IMR-90 (cell line): ENCODE measurements around the gene PPM1L. TPM values are rescaled to one million over a fixed set of nuclear protein-coding genes. Genes with fewer than 3 reads are reported as not detected.

Source experiments
- ATAC-seq: fragments of 200-7000 bp; cut with Tn5 transposase; 2 replicates; pipeline ENCODE4 v1.9.1; 2020; ENCODE audit warnings: low read depth, mild to moderate bottlenecking, moderate library complexity
- BruUV-seq: library from RNA; stranded (reverse); fragments of 400-500 nt; replicated peaks from 2 replicates; lab custom pipeline; 2021; lab: Mats Ljungman, UMichigan
- CTCF ChIA-PET: fragments of 300-600 bp; formaldehyde crosslinking; extraction: SDS; loops from one replicate; lab custom pipeline; 2021; ENCODE audit warnings: antibody characterized with exemption; lab: Yijun Ruan, JAX
- POLR2A ChIA-PET: fragments of 300-600 bp; sonication (Branson Sonifier 250); formaldehyde crosslinking; loops from one replicate; lab custom pipeline; 2022; ENCODE audit warnings: antibody characterized with exemption; ENCODE audit not compliant: unreplicated experiment; lab: Charles Lee
- DNase-seq: peaks from one replicate; pipeline ENCODE4 v3.0.0; 2013
- H2AFZ ChIP-seq: replicated peaks from 2 replicates; pipeline ENCODE3; 2013; ENCODE audit warnings: low read length, mild to moderate bottlenecking; ENCODE audit not compliant: poor library complexity
- H2AK5ac ChIP-seq: 2 replicates; pipeline ENCODE4 v1.6.1; 2013; ENCODE audit warnings: low read depth, low read length, inconsistent platforms
- H2AK9ac ChIP-seq: replicated peaks from 2 replicates; pipeline ENCODE3; 2013; ENCODE audit warnings: mild to moderate bottlenecking, low read depth, low read length, moderate library complexity; ENCODE audit not compliant: poor library complexity
- H2BK120ac ChIP-seq: 2 replicates; pipeline ENCODE4 v1.6.1; 2013; ENCODE audit warnings: low read depth, low read length, inconsistent platforms
- H2BK15ac ChIP-seq: 3 replicates; pipeline ENCODE4 v1.6.1; 2013; ENCODE audit warnings: low read depth, low read length, inconsistent platforms
- H2BK20ac ChIP-seq: 2 replicates; pipeline ENCODE4 v1.6.1; 2013; ENCODE audit warnings: low read depth, mild to moderate bottlenecking, inconsistent platforms, low read length, moderate library complexity
- H2BK5ac ChIP-seq: 2 replicates; pipeline ENCODE4 v1.6.1; 2013; ENCODE audit warnings: mild to moderate bottlenecking, low read depth, low read length, inconsistent platforms; ENCODE audit not compliant: poor library complexity, severe bottlenecking
- H3K14ac ChIP-seq: replicated peaks from 2 replicates; pipeline ENCODE4 v1.6.1; 2013; ENCODE audit warnings: low read depth, low read length, inconsistent platforms
- H3K18ac ChIP-seq: 2 replicates; pipeline ENCODE4 v1.6.1; 2013; ENCODE audit warnings: low read depth, low read length, control low read depth
- H3K23ac ChIP-seq: 2 replicates; pipeline ENCODE4 v1.6.1; 2013; ENCODE audit warnings: low read depth, low read length, inconsistent platforms
- H3K27ac ChIP-seq: 2 replicates; pipeline ENCODE4 v1.5.1; 2013; ENCODE audit warnings: mild to moderate bottlenecking, control low read depth, low read length; ENCODE audit not compliant: insufficient read depth
- H3K27me3 ChIP-seq: 2 replicates; pipeline ENCODE4 v1.6.1; 2013; ENCODE audit warnings: low read length; ENCODE audit not compliant: control insufficient read depth, insufficient read depth
- H3K36me3 ChIP-seq: 2 replicates; pipeline ENCODE4 v1.6.1; 2013; ENCODE audit warnings: low read length, mixed read lengths; ENCODE audit not compliant: control insufficient read depth, insufficient read depth
- H3K4ac ChIP-seq: 2 replicates; pipeline ENCODE4 v1.6.1; 2013; ENCODE audit warnings: low read depth, low read length, inconsistent platforms
- H3K4me1 ChIP-seq: 2 replicates; pipeline ENCODE4 v1.6.1; 2013; ENCODE audit warnings: low read length, mixed read lengths; ENCODE audit not compliant: control insufficient read depth, insufficient read depth
- H3K4me2 ChIP-seq: 2 replicates; pipeline ENCODE4 v1.6.1; 2013; ENCODE audit warnings: low read depth, mild to moderate bottlenecking, control low read depth, low read length, moderate library complexity
- H3K4me3 ChIP-seq: 2 replicates; pipeline ENCODE4 v1.5.1; 2013; ENCODE audit warnings: low read depth, mild to moderate bottlenecking, control low read depth, low read length, moderate library complexity; ENCODE audit not compliant: insufficient read depth
- H3K56ac ChIP-seq: 2 replicates; pipeline ENCODE4 v1.6.1; 2013; ENCODE audit warnings: low read length, inconsistent platforms; ENCODE audit not compliant: insufficient read depth; ENCODE audit errors: extremely low read depth
- H3K79me1 ChIP-seq, 2 experiments: 2 replicates each; pipeline ENCODE4 v1.6.1; 2013; ENCODE audit warnings: low read length in 2 of 2, inconsistent platforms in 1 of 2, low read depth in 1 of 2
- H3K9ac ChIP-seq: 2 replicates; pipeline ENCODE4 v1.6.1; 2013; ENCODE audit warnings: low read depth, low read length, control low read depth
- H3K9me1 ChIP-seq: 2 replicates; pipeline ENCODE4 v1.6.1; 2013; ENCODE audit warnings: low read length, inconsistent platforms; ENCODE audit not compliant: insufficient read depth
- H3K9me3 ChIP-seq: 2 replicates; pipeline ENCODE4 v1.6.1; 2013; ENCODE audit warnings: low read length; ENCODE audit not compliant: control insufficient read depth, insufficient read depth
- H4K20me1 ChIP-seq: 2 replicates; pipeline ENCODE4 v1.6.1; 2013; ENCODE audit warnings: low read length, inconsistent platforms; ENCODE audit not compliant: insufficient read depth
- H4K5ac ChIP-seq: 2 replicates; pipeline ENCODE4 v1.6.1; 2013; ENCODE audit warnings: mild to moderate bottlenecking, low read depth, low read length, control low read depth
- H4K8ac ChIP-seq, 2 experiments: 2 replicates each; pipeline ENCODE4 v1.6.1; 2013; ENCODE audit warnings: low read depth in 2 of 2, low read length in 2 of 2, control low read depth in 1 of 2, inconsistent platforms in 1 of 2
- H4K91ac ChIP-seq: 2 replicates; pipeline ENCODE4 v1.6.1; 2013; ENCODE audit warnings: low read depth, low read length, inconsistent platforms; ENCODE audit not compliant: insufficient read depth
- BHLHE40 ChIP-seq: fragments of 150-350 bp; IDR thresholded peaks from 2 replicates; pipeline ENCODE4 v1.6.1; 2016; ENCODE audit warnings: mild to moderate bottlenecking, low read depth, low read length
- CEBPB ChIP-seq: IDR thresholded peaks from 2 replicates; pipeline ENCODE4 v1.6.1; 2012; ENCODE audit warnings: low read depth, low read length, improper control_type of control experiment
- CHD1 ChIP-seq: IDR thresholded peaks from 2 replicates; pipeline ENCODE4 v1.6.1; 2012; ENCODE audit warnings: low read depth, low read length, improper control_type of control experiment
- ELK1 ChIP-seq: fragments of 150-350 bp; IDR thresholded peaks from 2 replicates; pipeline ENCODE4 v1.6.1; 2016; ENCODE audit warnings: low read depth, mild to moderate bottlenecking, low read length, moderate library complexity, borderline replicate concordance
- FOS ChIP-seq: fragments of 150-350 bp; IDR thresholded peaks from 2 replicates; pipeline ENCODE4 v1.6.1; 2016; ENCODE audit warnings: low read depth, low read length
- MAZ ChIP-seq: IDR thresholded peaks from 2 replicates; pipeline ENCODE4 v1.6.1; 2012; ENCODE audit warnings: low read depth, mild to moderate bottlenecking, low read length, improper control_type of control experiment, moderate library complexity, borderline replicate concordance
- NFE2L2 ChIP-seq: fragments of 150-350 bp; IDR thresholded peaks from 2 replicates; pipeline ENCODE4 v1.6.1; 2016; ENCODE audit warnings: low read depth, mild to moderate bottlenecking, low read length
- RAD21 ChIP-seq: IDR thresholded peaks from 2 replicates; pipeline ENCODE4 v1.6.1; 2012; ENCODE audit warnings: low read length, improper control_type of control experiment
- RCOR1 ChIP-seq: IDR thresholded peaks from 2 replicates; pipeline ENCODE4 v1.6.1; 2012; ENCODE audit warnings: mild to moderate bottlenecking, low read length, improper control_type of control experiment; ENCODE audit not compliant: insufficient replicate concordance
- RFX5 ChIP-seq: IDR thresholded peaks from 2 replicates; pipeline ENCODE4 v1.8.0; 2012; ENCODE audit warnings: low read depth, mild to moderate bottlenecking, low read length, moderate library complexity
- SMC3 ChIP-seq: fragments of 150-350 bp; IDR thresholded peaks from 2 replicates; pipeline ENCODE4 v1.6.1; 2016; ENCODE audit warnings: low read depth, mild to moderate bottlenecking, antibody characterized with exemption, low read length, moderate library complexity
- WGBS, 2 experiments: methylation state at CpG; one replicate each; pipeline versions ENCODE4 v1.1.5 to v1.1.7; 2013; ENCODE audit warnings: missing lambda C conversion rate in 2 of 2; ENCODE audit not compliant: insufficient read length in 1 of 2; ENCODE audit errors: extremely low coverage in 2 of 2; 5-methylcytosine and 5-hydroxymethylcytosine counted together
- dilution Hi-C: fragments of 300-500 bp; cut with HindIII; formaldehyde crosslinking; loops from one replicate; pipeline ENCODE4 v1.14.3; 2018; ENCODE audit warnings: low sequenced_read_pairs; ENCODE audit not compliant: unreplicated experiment
- in situ Hi-C: fragments of 300-500 bp; cut with MboI; formaldehyde crosslinking; loops from 3 replicates; pipeline ENCODE4 v1.14.3; 2019; ENCODE audit warnings: low sequenced_read_pairs, inconsistent platforms, mixed read lengths
- intact Hi-C: fragments of 100-400 bp; cut with micrococcal nuclease; formaldehyde crosslinking; loops from 2 replicates; pipeline ENCODE4 v1.10.0; 2022
- polyA plus RNA-seq, 3 experiments: library from polyadenylated mRNA; depleted of rRNA; stranded (reverse); fragments of >200 nt; gene quantifications; 2 replicates each; pipeline ENCODE4 v1.2.3, GENCODE V29; 2012; ENCODE audit warnings: low replicate concordance in 1 of 3
- total RNA-seq: library from RNA; depleted of rRNA; stranded (reverse); fragments of >200 nt; gene quantifications from 2 replicates; pipeline ENCODE4 v1.2.3, GENCODE V29; 2012
- TF ChIP-seq, protein P1 (sequence below): conservative IDR thresholded peaks from 2 replicates; pipeline ENCODE4 v1.5.1; 2012; ENCODE audit warnings: mild to moderate bottlenecking, low read depth, low read length, improper control_type of control experiment
- TF ChIP-seq, protein P2 (sequence below): fragments of 150-350 bp; IDR thresholded peaks from 2 replicates; pipeline ENCODE4 v1.6.1; 2017; ENCODE audit warnings: mild to moderate bottlenecking, antibody characterized with exemption, low read length, low read depth

PPM1L gene
- total and polyA plus RNA-seq, 2 of the 4 experiments (the other 2 are of a cell fraction) = 0.14 to 0.18 TPM

GRCh38 chr3:161117646-161118045 is 361.6 kb downstream of the PPM1L start:
- H2AK5ac ChIP-seq = no peak overlapping the region
- no peaks in the 10 kb centered on the region for H4K20me1 ChIP-seq
- no peak overlapping the region for H3K18ac ChIP-seq
- H3K27me3 ChIP-seq = no peaks in the 10 kb centered on the region
- intact Hi-C loops (no loop called here), dilution Hi-C loops (no loop called here), in situ Hi-C loops (no loop called here)
- ChIA-PET POLR2A (no interaction called here), CTCF (no interaction called here)
- no peak overlapping the region for H2BK20ac ChIP-seq
- BruUV-seq = no TSS peak
- 80% methylated on average over 1 of the region's 3 CpGs; no CpG with 5 or more reads in 1 of the 2 experiments for WGBS, 2 experiments
- no peak overlapping the region for H2BK15ac ChIP-seq
- H2BK120ac ChIP-seq = no peak overlapping the region
- H2AFZ ChIP-seq = no peak overlapping the region
- no peak overlapping the region for H4K5ac ChIP-seq
- H3K4me1 ChIP-seq = no peaks in the 10 kb centered on the region
- DNase-seq = no peak
- no peak overlapping the region for H3K23ac ChIP-seq
- H4K91ac ChIP-seq = no peak overlapping the region
- H3K9me3 ChIP-seq = no peaks in the 10 kb centered on the region; the same call in 1 of the 2 replicates
- H3K36me3 ChIP-seq = no peaks in the 10 kb centered on the region
- no peak overlapping the region for H3K14ac ChIP-seq
- ATAC-seq = no peak
- H2AK9ac ChIP-seq = no peak overlapping the region
- no peaks in the 10 kb centered on the region for H3K79me1 ChIP-seq
- H3K4ac ChIP-seq = no peak overlapping the region
- no peak overlapping the region for H4K8ac ChIP-seq
- H3K4me3 ChIP-seq = no peak overlapping the region
- H3K9me1 ChIP-seq = no peaks in the 10 kb centered on the region
- TF ChIP-seq RCOR1 (no peak), BHLHE40 (no peak), CHD1 (no peak), RFX5 (no peak), ELK1 (no peak), NFE2L2 (no peak), SMC3 (no peak), CEBPB (no peak), RAD21 (no peak), FOS (no peak), MAZ (no peak)
- TF ChIP-seq, protein P1, sequence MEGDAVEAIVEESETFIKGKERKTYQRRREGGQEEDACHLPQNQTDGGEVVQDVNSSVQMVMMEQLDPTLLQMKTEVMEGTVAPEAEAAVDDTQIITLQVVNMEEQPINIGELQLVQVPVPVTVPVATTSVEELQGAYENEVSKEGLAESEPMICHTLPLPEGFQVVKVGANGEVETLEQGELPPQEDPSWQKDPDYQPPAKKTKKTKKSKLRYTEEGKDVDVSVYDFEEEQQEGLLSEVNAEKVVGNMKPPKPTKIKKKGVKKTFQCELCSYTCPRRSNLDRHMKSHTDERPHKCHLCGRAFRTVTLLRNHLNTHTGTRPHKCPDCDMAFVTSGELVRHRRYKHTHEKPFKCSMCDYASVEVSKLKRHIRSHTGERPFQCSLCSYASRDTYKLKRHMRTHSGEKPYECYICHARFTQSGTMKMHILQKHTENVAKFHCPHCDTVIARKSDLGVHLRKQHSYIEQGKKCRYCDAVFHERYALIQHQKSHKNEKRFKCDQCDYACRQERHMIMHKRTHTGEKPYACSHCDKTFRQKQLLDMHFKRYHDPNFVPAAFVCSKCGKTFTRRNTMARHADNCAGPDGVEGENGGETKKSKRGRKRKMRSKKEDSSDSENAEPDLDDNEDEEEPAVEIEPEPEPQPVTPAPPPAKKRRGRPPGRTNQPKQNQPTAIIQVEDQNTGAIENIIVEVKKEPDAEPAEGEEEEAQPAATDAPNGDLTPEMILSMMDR = no peak
- TF ChIP-seq, protein P2, sequence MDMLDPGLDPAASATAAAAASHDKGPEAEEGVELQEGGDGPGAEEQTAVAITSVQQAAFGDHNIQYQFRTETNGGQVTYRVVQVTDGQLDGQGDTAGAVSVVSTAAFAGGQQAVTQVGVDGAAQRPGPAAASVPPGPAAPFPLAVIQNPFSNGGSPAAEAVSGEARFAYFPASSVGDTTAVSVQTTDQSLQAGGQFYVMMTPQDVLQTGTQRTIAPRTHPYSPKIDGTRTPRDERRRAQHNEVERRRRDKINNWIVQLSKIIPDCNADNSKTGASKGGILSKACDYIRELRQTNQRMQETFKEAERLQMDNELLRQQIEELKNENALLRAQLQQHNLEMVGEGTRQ = no peak
- H3K4me2 ChIP-seq = no peak overlapping the region
- no peak overlapping the region for H3K27ac ChIP-seq
- no peak overlapping the region for H3K9ac ChIP-seq
- H2BK5ac ChIP-seq = no peak overlapping the region
- H3K56ac ChIP-seq = no peak overlapping the region
